Epithelial cell of proximal tubule (primary cell): ENCODE results near the gene ATG9B. TPM values are rescaled to one million over a fixed set of nuclear protein-coding genes. Genes with fewer than 3 reads are reported as not detected.

ENCODE experiments used
- DNase-seq: peaks from one replicate; pipeline ENCODE4 v3.0.0-alpha.2; 2011; ENCODE audit warnings: low read depth
- H3K4me3 ChIP-seq: 2 replicates; pipeline ENCODE4 v1.5.1; 2011; ENCODE audit warnings: low read depth, mild to moderate bottlenecking, low read length
- total RNA-seq: library from RNA; depleted of rRNA; stranded (reverse); fragments of >200 nt; gene quantifications from 2 replicates; pipeline ENCODE4 v1.2.3, GENCODE V29; 2015
- TF ChIP-seq, protein P1 (sequence below): conservative IDR thresholded peaks from 2 replicates; pipeline ENCODE4 v1.5.1; 2012; ENCODE audit warnings: low read depth, mild to moderate bottlenecking, low read length

ATG9B gene
- total RNA-seq, 1 donor from 2014 or later, result 1.1 TPM

DNA sequence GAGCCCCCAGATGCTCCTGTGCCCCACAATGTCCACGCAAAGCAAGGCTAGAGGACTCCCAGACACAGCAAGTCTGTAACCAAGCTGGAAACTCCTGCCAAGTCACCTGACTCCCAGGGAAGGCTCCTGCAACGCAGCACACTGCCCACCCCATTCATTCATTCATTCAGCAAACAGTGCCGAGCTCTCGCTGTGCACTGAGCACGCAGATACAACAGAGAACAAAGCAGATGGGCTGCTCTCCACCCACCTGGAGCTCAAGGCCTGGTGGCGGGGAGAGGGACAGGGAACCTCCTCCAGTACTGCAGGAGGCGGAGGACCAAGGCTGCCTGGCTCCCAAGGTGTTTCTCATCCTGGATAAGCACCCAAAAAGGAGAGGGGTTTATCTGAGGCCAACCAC is 54.8 kb downstream of the ATG9B start:
- no peak for DNase-seq
- TF ChIP-seq, protein P1, sequence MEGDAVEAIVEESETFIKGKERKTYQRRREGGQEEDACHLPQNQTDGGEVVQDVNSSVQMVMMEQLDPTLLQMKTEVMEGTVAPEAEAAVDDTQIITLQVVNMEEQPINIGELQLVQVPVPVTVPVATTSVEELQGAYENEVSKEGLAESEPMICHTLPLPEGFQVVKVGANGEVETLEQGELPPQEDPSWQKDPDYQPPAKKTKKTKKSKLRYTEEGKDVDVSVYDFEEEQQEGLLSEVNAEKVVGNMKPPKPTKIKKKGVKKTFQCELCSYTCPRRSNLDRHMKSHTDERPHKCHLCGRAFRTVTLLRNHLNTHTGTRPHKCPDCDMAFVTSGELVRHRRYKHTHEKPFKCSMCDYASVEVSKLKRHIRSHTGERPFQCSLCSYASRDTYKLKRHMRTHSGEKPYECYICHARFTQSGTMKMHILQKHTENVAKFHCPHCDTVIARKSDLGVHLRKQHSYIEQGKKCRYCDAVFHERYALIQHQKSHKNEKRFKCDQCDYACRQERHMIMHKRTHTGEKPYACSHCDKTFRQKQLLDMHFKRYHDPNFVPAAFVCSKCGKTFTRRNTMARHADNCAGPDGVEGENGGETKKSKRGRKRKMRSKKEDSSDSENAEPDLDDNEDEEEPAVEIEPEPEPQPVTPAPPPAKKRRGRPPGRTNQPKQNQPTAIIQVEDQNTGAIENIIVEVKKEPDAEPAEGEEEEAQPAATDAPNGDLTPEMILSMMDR, result no peak
- no peak overlapping the region for H3K4me3 ChIP-seq

DNA sequence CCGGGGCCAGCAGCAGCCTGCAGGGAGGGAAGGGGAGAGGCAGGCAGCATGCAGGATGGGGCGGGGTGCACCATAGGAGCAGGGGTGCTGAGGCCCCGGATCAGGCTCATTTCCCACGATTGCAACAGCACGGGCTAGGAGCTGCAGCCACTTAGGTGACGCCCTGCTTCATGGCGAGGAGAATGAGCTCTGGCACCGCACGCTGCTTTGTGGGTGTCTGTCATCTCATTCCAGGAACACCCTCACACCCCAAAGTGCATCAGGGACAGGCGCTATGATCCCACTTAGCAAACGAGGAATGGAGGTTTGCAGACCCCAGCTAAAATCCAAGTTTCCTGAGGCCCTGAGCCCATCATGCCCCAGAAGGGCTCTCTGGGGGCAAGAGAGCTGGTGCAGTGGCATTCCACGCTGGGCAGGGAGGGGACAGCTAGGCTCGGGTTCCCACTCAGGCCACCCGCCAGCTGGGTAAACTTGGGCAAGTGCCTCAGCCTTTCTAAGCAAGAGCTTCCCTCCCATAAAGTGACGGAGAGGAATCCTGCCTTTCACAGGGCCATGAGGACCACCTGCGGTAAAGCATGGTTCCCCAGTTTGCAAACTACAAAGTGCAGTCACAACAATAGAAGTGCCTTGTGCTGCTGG is 55.4 kb downstream of the ATG9B start:
- no peak for DNase-seq
- no peak overlapping the region for H3K4me3 ChIP-seq
- TF ChIP-seq, protein P1, result no peak

DNA sequence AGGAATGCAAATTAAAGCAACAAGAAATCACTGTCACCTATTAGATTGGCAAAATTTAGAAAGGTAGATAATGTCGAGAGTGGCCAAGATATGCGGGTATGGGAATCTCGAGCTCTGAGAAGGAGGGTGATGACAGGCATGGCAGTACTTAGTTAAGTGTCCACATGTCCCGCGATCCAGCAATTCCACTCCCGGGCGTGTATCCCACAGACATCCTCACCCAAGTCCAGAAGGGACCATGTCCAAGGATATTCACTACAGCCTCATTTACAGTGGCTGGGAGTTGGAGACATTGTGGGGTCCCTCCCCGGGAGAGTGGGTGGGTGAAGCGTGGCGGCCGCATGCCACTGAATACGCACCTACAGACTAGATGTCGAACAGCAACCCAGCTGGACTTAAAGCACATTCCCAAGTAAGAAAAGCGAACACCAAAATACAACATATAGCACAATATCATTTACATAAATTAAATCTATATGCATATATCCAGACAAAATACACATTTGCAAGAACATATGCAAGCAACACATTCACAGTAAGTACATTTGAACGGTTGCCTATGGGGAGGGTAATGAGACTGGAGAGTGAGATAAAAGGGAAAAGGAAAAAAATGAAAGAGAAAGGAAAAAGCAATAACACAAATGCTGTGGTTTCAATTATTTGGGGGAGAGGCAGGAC is 56.1 kb downstream of the ATG9B start:
- DNase-seq, result no peak
- no peak overlapping the region for H3K4me3 ChIP-seq
- TF ChIP-seq, protein P1, result no peak

DNA sequence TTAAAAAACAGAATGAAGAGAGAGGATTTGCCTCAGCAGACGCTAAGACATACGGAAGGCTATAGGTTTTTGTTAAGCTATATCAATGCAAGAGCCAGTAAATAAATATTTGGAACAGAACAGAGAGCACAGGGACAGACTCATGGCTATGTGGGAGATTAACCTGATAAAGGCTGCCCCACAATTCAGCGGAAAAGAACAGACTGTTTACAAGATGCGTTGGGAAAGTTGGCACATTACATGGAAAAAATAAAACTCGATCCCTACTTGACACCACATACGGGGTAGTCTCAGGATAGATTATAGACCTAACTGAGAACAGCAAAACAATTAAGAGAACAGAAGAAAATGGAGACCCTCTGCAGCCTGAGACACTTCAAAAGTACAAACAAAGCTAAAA is 56.9 kb downstream of the ATG9B start:
- no peak for DNase-seq
- TF ChIP-seq, protein P1, result no peak
- no peak overlapping the region for H3K4me3 ChIP-seq

DNA sequence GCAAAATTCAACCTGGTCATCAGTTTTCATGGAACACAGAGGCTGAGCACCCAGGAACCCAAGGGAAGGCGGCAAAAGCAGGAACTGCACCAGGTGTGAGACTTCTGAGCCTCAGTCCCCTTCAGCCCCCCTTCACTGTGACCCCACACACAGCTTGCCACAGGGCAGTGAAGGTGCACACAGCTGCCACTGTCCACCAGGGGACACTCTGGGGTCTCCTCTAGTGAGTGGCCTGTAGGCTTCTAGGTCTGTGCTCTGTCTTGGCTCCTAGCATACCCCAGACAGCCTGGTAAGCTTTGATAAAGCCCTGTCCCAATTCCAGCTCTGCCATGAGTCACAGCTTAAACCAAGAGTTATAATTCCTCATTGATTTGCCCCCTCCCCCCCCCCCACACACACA is 58.3 kb downstream of the ATG9B start:
- TF ChIP-seq, protein P1, result peak; percentile 25
- DNase-seq, result no peak
- no peak overlapping the region for H3K4me3 ChIP-seq

DNA sequence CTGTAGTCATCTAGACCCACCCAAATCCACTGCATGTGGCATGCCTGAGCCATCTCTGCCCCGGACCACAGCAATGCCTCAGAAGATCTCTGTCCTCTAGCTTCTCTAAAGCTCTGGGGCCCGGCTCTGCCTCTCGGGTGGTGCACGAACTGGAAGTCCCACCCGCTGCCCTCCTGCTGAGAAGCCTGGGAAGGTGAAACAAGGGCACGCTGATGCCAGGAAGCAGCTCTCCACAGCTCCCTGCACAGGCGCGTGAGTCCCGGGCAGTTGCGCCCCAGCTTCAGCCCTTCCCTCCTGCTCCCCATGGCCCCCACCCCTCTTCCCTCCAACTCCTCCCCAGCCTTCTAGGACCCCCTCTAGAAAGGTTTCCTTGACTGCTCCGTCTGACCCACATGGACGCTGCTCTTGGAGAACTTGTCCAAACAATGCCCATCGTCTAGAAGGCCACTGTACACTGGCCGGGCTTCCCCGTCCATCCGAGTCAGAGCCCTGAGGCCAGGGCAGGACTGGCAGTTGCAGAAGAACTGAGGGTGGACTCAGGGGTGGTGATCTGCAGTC is 58.9 kb downstream of the ATG9B start:
- no peak overlapping the region for H3K4me3 ChIP-seq
- no peak for DNase-seq
- TF ChIP-seq, protein P1, result no peak

Other genes with a start within 250 kb of the ATG9B start
- 1.7 TPM in 1 of 2 replicates, not detected in the other for gene TMEM176B, start 224.1 kb downstream of the ATG9B start, total RNA-seq
- 12.4 TPM in 1 of 2 replicates, not detected in the other for gene TMEM176A, start 223.7 kb downstream of the ATG9B start, total RNA-seq
- 2.8 TPM in 1 of 2 replicates, not detected in the other for gene AOC1, start 172.0 kb downstream of the ATG9B start, total RNA-seq
- gene KCNH2, start 46.2 kb downstream of the ATG9B start, total RNA-seq, result 1.9 TPM in 2 replicates
- gene NOS3, start 33.5 kb downstream of the ATG9B start, total RNA-seq, result 1.2 and 1.9 TPM in 2 replicates
- gene ABCB8, start 4.0 kb upstream of the ATG9B start, total RNA-seq, result 31.8 and 36.7 TPM in 2 replicates
- gene ASIC3, start 24.0 kb upstream of the ATG9B start, total RNA-seq, result 2.5 TPM in 1 of 2 replicates, not detected in the other
- gene CDK5, start 33.4 kb upstream of the ATG9B start, total RNA-seq, result 19.3 and 21.1 TPM in 2 replicates
- 115 and 164 TPM in 2 replicates for gene SLC4A2, start 35.1 kb upstream of the ATG9B start, total RNA-seq
- gene FASTK, start 56.3 kb upstream of the ATG9B start, total RNA-seq, result 61.2 and 89.8 TPM in 2 replicates
- 73.7 and 94.9 TPM in 2 replicates for gene TMUB1, start 59.0 kb upstream of the ATG9B start, total RNA-seq
- 54.1 and 60.1 TPM in 2 replicates for gene AGAP3, start 62.0 kb upstream of the ATG9B start, total RNA-seq
- not detected in 2 replicates for gene GBX1, start 143.2 kb upstream of the ATG9B start, total RNA-seq
- not detected in 2 replicates for gene ASB10, start 162.8 kb upstream of the ATG9B start, total RNA-seq
- not detected in 2 replicates for gene H2BK1, start 186.0 kb upstream of the ATG9B start, total RNA-seq
- 37.8 and 80.5 TPM in 2 replicates for gene ABCF2, start 202.7 kb upstream of the ATG9B start, total RNA-seq
- 40.1 and 45.6 TPM in 2 replicates for gene CHPF2, start 208.0 kb upstream of the ATG9B start, total RNA-seq
- gene SMARCD3, start 224.2 kb upstream of the ATG9B start, total RNA-seq, result 6.9 and 8.1 TPM in 2 replicates